GM12878 (cell line): ENCODE data around the gene SMPD3. TPM values are rescaled to one million over a fixed set of nuclear protein-coding genes. Genes with fewer than 3 reads are reported as not detected.

Source experiments
- ATAC-seq: fragments of 200-7000 bp; cut with Tn5 transposase; 3 replicates; pipeline ENCODE4 v1.9.1; 2020; ENCODE audit warnings: mild to moderate bottlenecking, moderate library complexity
- BruUV-seq: library from RNA; stranded (reverse); fragments of 400-500 nt; replicated peaks from 2 replicates; lab custom pipeline; 2021; lab: Mats Ljungman, UMichigan
- CTCF ChIA-PET: fragments of 300-600 bp; sonication (Branson Sonifier 250); formaldehyde crosslinking; extraction: SDS; loops from one replicate; lab custom pipeline; 2021; ENCODE audit warnings: inconsistent platforms; lab: Yijun Ruan, JAX
- POLR2A ChIA-PET: fragments of 350-600 bp; formaldehyde crosslinking; extraction: SDS; loops from one replicate; lab custom pipeline; 2021; ENCODE audit warnings: inconsistent platforms; lab: Charles Lee
- RAD21 ChIA-PET: fragments of 300-600 bp; sonication (Branson Sonifier 250); formaldehyde crosslinking; loops from one replicate; lab custom pipeline; 2023; ENCODE audit warnings: antibody characterized with exemption; ENCODE audit not compliant: unreplicated experiment; lab: Charles Lee
- SMC1A ChIA-PET: fragments of 300-600 bp; sonication (Branson Sonifier 250); formaldehyde crosslinking; loops from one replicate; lab custom pipeline; 2023; ENCODE audit not compliant: unreplicated experiment, uncharacterized antibody; lab: Charles Lee
- DNase-seq: peaks from one replicate; pipeline ENCODE4 v3.0.0-alpha.2; 2011; ENCODE audit warnings: low read depth, low spot score
- FAIRE-seq: peaks from 3 replicates; lab custom pipeline; 2011; peaks lifted over from hg19 to GRCh38; lab: Jason Lieb, UNC
- H2AFZ ChIP-seq: 2 replicates; pipeline ENCODE4 v1.6.0; 2011; ENCODE audit warnings: low read depth, low read length, control low read depth; ENCODE audit not compliant: control insufficient read depth
- H3K27ac ChIP-seq: 2 replicates; pipeline ENCODE4 v1.5.1; 2011; ENCODE audit warnings: control low read depth; ENCODE audit not compliant: control insufficient read depth, insufficient read depth
- H3K27me3 ChIP-seq, 2 experiments: replicated peaks in 1 of 2; 2 replicates each; pipeline versions ENCODE4 v1.6.0 to v1.6.1; 2011; ENCODE audit warnings: low read length in 1 of 2; ENCODE audit not compliant: control insufficient read depth in 2 of 2, insufficient read depth in 2 of 2
- H3K36me3 ChIP-seq, 2 experiments: 2 replicates each; pipeline ENCODE4 v1.5.1; 2011; ENCODE audit warnings: low read length in 1 of 2; ENCODE audit not compliant: control insufficient read depth in 2 of 2, insufficient read depth in 2 of 2
- H3K4me1 ChIP-seq: 2 replicates; pipeline ENCODE4 v1.6.1; 2011; ENCODE audit warnings: mild to moderate bottlenecking, low read length, moderate library complexity, mixed read lengths; ENCODE audit not compliant: control insufficient read depth, insufficient read depth
- H3K4me2 ChIP-seq: 2 replicates; pipeline ENCODE4 v1.6.0; 2011; ENCODE audit warnings: control low read depth; ENCODE audit not compliant: control insufficient read depth, insufficient read depth
- H3K4me3 ChIP-seq: fragments of 200-600 bp; sonication (generic); 2 replicates; pipeline ENCODE4 v1.5.1; 2016
- H3K79me2 ChIP-seq: 2 replicates; pipeline ENCODE4 v1.6.0; 2011; ENCODE audit warnings: low read length; ENCODE audit not compliant: control insufficient read depth, insufficient read depth
- H3K9ac ChIP-seq: 2 replicates; pipeline ENCODE4 v1.8.0; 2011; ENCODE audit warnings: low read length, control low read depth, mixed read lengths; ENCODE audit not compliant: control insufficient read depth, insufficient read depth
- H3K9me3 ChIP-seq: replicated peaks from 3 replicates; pipeline ENCODE4 v1.5.1; 2011; ENCODE audit warnings: mild to moderate bottlenecking, low read length; ENCODE audit not compliant: control insufficient read depth, insufficient read depth
- H4K20me1 ChIP-seq: 2 replicates; pipeline ENCODE4 v1.6.0; 2011; ENCODE audit not compliant: control insufficient read depth, insufficient read depth
- ATF7 ChIP-seq: fragments of 450-650 bp; IDR thresholded peaks from 2 replicates; pipeline ENCODE4 v1.6.1; 2016; ENCODE audit warnings: low read depth, mild to moderate bottlenecking
- BCL11A ChIP-seq: IDR thresholded peaks from 2 replicates; pipeline ENCODE4 v1.6.1; 2011; ENCODE audit warnings: low read depth, low read length
- CBX3 ChIP-seq: fragments of 200-600 bp; sonication (generic); IDR thresholded peaks from 2 replicates; pipeline ENCODE4 v1.6.1; 2016; ENCODE audit warnings: low read depth, borderline replicate concordance
- CHD2 ChIP-seq: IDR thresholded peaks from 2 replicates; pipeline ENCODE4 v1.6.1; 2011; ENCODE audit warnings: low read depth, low read length, improper control_type of control experiment, borderline replicate concordance
- IKZF1 ChIP-seq: fragments of 450-650 bp; conservative IDR thresholded peaks from 2 replicates; pipeline ENCODE4 v1.6.1; 2017; ENCODE audit warnings: antibody characterized with exemption, mild to moderate bottlenecking
- KAT2A ChIP-seq: conservative IDR thresholded peaks from 2 replicates; pipeline ENCODE4 v1.6.1; 2011; ENCODE audit warnings: low read depth, low read length; ENCODE audit not compliant: control insufficient read depth
- MYC ChIP-seq: IDR thresholded peaks from 2 replicates; pipeline ENCODE4 v1.6.1; 2011; ENCODE audit warnings: mild to moderate bottlenecking, low read length, moderate library complexity, inconsistent platforms; ENCODE audit not compliant: insufficient read depth, insufficient replicate concordance, insufficient read length, severe bottlenecking
- PAX5 ChIP-seq: IDR thresholded peaks from 2 replicates; pipeline ENCODE4 v1.6.1; 2011; ENCODE audit warnings: low read depth, low read length, borderline replicate concordance
- PAX8 ChIP-seq: fragments of 450-650 bp; IDR thresholded peaks from 2 replicates; pipeline ENCODE4 v1.6.1; 2017; ENCODE audit warnings: mild to moderate bottlenecking, moderate library complexity
- RELA ChIP-seq: fragments of 450-650 bp; IDR thresholded peaks from 2 replicates; pipeline ENCODE4 v1.8.0; 2014; ENCODE audit warnings: borderline replicate concordance; ENCODE audit not compliant: partially characterized antibody
- RUNX3 ChIP-seq: IDR thresholded peaks from 2 replicates; pipeline ENCODE4 v1.6.1; 2012; ENCODE audit warnings: low read length, inconsistent platforms
- SMAD5 ChIP-seq: IDR thresholded peaks from 2 replicates; pipeline ENCODE4 v1.6.1; 2016; ENCODE audit warnings: antibody characterized with exemption, low read depth
- SMARCA5 ChIP-seq: fragments of 450-650 bp; IDR thresholded peaks from 2 replicates; pipeline ENCODE4 v1.6.1; 2017; ENCODE audit warnings: mild to moderate bottlenecking
- SP1 ChIP-seq: IDR thresholded peaks from one replicate; pipeline ENCODE4 v1.6.1; 2011; ENCODE audit warnings: low read depth, low read length
- SPI1 ChIP-seq: IDR thresholded peaks from 2 replicates; pipeline ENCODE4 v1.6.1; 2011; ENCODE audit warnings: low read depth, mild to moderate bottlenecking, low read length, moderate library complexity, borderline replicate concordance; ENCODE audit not compliant: insufficient read depth
- SREBF2 ChIP-seq: IDR thresholded peaks from 2 replicates; pipeline ENCODE4 v1.6.1; 2012; ENCODE audit warnings: mild to moderate bottlenecking, low read length
- TCF7 ChIP-seq: IDR thresholded peaks from 2 replicates; pipeline ENCODE4 v1.6.1; 2014; ENCODE audit warnings: antibody characterized with exemption, borderline replicate concordance
- ZBED1 ChIP-seq: IDR thresholded peaks from 2 replicates; pipeline ENCODE4 v1.6.1; 2016; ENCODE audit warnings: borderline replicate concordance
- WGBS: methylation state at CpG from one replicate; pipeline ENCODE4 v1.1.6; 2016; ENCODE audit warnings: low lambda C conversion rate; ENCODE audit not compliant: insufficient replicate concordance, insufficient coverage; ENCODE audit errors: missing lambda C conversion rate; 5-methylcytosine and 5-hydroxymethylcytosine counted together
- in situ Hi-C: fragments of 300-500 bp; cut with MboI; formaldehyde crosslinking; loops from 9 replicates; pipeline ENCODE4 v1.14.3; 2018; ENCODE audit warnings: mixed read lengths
- intact Hi-C: fragments of 100-400 bp; cut with micrococcal nuclease; formaldehyde crosslinking; loops from one replicate; pipeline ENCODE4 v1.14.2; 2022; ENCODE audit not compliant: unreplicated experiment
- polyA plus RNA-seq, 11 experiments: library from polyadenylated mRNA; depleted of rRNA in 4 of 11; unstranded in 6 of 11; stranded (reverse) in 5 of 11; fragments of >200 nt; fragmentation: Nextera tagmentation in 4 of 11; fragmentation: Illumina TruSeq in 1 of 11; extraction: Ambion mirVana in 4 of 11; extraction: Trizol in 1 of 11; gene quantifications; 1 replicate in 1 of 11; 2 replicates in 10 of 11; pipeline versions ENCODE4 v1.2.1 to v1.2.3, GENCODE V29; 2011 to 2016; ENCODE audit warnings: inconsistent platforms in 2 of 11, missing spikeins in 2 of 11, low read depth in 1 of 11
- total RNA-seq, 4 experiments: library from RNA; depleted of rRNA in 3 of 4; stranded (reverse); fragments of >200 nt in 3 of 4; fragmentation: Illumina TruSeq in 1 of 4; extraction: Trizol in 1 of 4; gene quantifications; 2 replicates each; pipeline versions ENCODE4 v1.2.1 to v1.2.3, GENCODE V29; 2013 to 2021
- TF ChIP-seq, protein P1 (sequence below): IDR thresholded peaks from 2 replicates; pipeline ENCODE4 v1.6.1; 2011; ENCODE audit warnings: borderline replicate concordance, low read depth, mild to moderate bottlenecking, moderate library complexity, low read length; ENCODE audit not compliant: insufficient read depth, poor library complexity, severe bottlenecking

SMPD3 gene
- total and polyA plus RNA-seq, 10 of the 15 experiments (the other 5 are each of a cell fraction or from before 2014, with no cell fraction given) = 0.04 to 2.0 (median 1.2) TPM

GRCh38 chr16:68361485-68361884 is 86.8 kb downstream of the SMPD3 start:
- Histone ChIP-seq H4K20me1 (no peaks in the 10 kb centered on the region), H3K79me2 (no peaks in the 10 kb centered on the region), H3K9ac (no peak overlapping the region), H3K4me2 (no peak overlapping the region), H2AFZ (no peak overlapping the region), H3K4me3 (no peak overlapping the region), H3K27ac (no peak overlapping the region), H3K27me3 (no peaks in the 10 kb centered on the region), H3K36me3 (peaks cover 15 to 17% of the 10 kb centered on the region in 2 experiments), H3K9me3 (no peaks in the 10 kb centered on the region), H3K4me1 (peaks cover 19% of the 10 kb centered on the region)
- ChIA-PET SMC1A (no interaction called here), RAD21 (no interaction called here), POLR2A (no interaction called here), CTCF (interaction anchor here (1.9 kb wide), 1 partner anchor 99 kb away, joined by 6 read pairs; no protein-coding TSS in a partner anchor)
- TF ChIP-seq SP1 (no peak), IKZF1 (no peak), SMARCA5 (no peak), BCL11A (no peak), SREBF2 (no peak), ZBED1 (no peak), RELA (no peak)
- TF ChIP-seq, protein P1, sequence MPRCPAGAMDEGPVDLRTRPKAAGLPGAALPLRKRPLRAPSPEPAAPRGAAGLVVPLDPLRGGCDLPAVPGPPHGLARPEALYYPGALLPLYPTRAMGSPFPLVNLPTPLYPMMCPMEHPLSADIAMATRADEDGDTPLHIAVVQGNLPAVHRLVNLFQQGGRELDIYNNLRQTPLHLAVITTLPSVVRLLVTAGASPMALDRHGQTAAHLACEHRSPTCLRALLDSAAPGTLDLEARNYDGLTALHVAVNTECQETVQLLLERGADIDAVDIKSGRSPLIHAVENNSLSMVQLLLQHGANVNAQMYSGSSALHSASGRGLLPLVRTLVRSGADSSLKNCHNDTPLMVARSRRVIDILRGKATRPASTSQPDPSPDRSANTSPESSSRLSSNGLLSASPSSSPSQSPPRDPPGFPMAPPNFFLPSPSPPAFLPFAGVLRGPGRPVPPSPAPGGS = no peak
- BruUV-seq = no TSS peak
- intact Hi-C loops = no loop called here
- ATAC-seq (no peak), FAIRE-seq (no peak), DNase-seq (no peak)
- in situ Hi-C loops = no loop called here
- 96% methylated on average over 15 of the region's 16 CpGs for WGBS

DNA sequence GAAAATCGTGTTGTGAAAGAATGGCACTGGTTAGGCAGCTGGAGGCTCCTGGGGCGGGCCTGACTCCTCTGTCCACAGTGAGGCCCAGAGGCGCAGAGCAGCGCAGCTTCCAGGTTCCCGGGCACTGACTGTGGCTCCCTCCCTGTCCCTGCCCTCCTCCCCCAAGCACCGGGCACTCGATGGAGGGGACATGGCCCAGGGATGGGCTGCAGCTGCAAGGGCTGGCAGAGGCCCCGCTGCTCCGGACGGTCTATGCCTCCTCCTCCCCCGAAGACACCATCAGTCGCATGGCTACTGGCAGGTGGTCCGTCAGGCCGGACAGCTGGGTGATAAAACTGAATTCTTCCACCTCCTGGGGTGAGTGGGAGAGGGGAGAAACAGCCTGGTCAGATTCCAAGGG is 87.4 kb downstream of the SMPD3 start:
- Histone ChIP-seq H3K36me3 (peaks cover 15 to 18% of the 10 kb centered on the region in 2 experiments), H3K27me3 (no peaks in the 10 kb centered on the region), H3K9me3 (no peaks in the 10 kb centered on the region), H3K27ac (no peak overlapping the region), H3K4me2 (no peak overlapping the region), H3K9ac (no peak overlapping the region), H2AFZ (no peak overlapping the region), H3K79me2 (no peaks in the 10 kb centered on the region), H3K4me1 (peaks cover 24% of the 10 kb centered on the region), H3K4me3 (no peak overlapping the region), H4K20me1 (no peaks in the 10 kb centered on the region)
- intact Hi-C loops = no loop called here
- no TSS peak for BruUV-seq
- in situ Hi-C loops = no loop called here
- ChIA-PET SMC1A (no interaction called here), RAD21 (no interaction called here), POLR2A (no interaction called here), CTCF (no interaction called here)
- DNase-seq (no peak), ATAC-seq (no peak), FAIRE-seq (no peak)
- 90% methylated on average over 14 of the region's 14 CpGs for WGBS
- TF ChIP-seq, protein P1 = no peak
- TF ChIP-seq KAT2A (no peak), ATF7 (no peak), MYC (no peak), SPI1 (no peak), PAX5 (no peak), PAX8 (no peak), CBX3 (no peak), SMAD5 (no peak), CHD2 (no peak), RUNX3 (no peak), TCF7 (no peak)
